H1 (cell line): ENCODE measurements around the gene TIAM2. TPM values are rescaled to one million over a fixed set of nuclear protein-coding genes. Genes with fewer than 3 reads are reported as not detected.

Experiments
- CTCF ChIA-PET: fragments of 300-600 bp; sonication (Branson Sonifier 250); formaldehyde crosslinking; loops from one replicate; lab custom pipeline; 2021; ENCODE audit not compliant: partially characterized antibody; lab: Charles Lee
- POLR2A ChIA-PET: fragments of 300-600 bp; sonication (Branson Sonifier 250); formaldehyde crosslinking; loops from one replicate; lab custom pipeline; 2021; ENCODE audit warnings: inconsistent platforms; ENCODE audit not compliant: partially characterized antibody; lab: Charles Lee
- DNase-seq, 2 experiments: peaks; one replicate each; pipeline versions ENCODE4 v3.0.0 to v3.0.0-alpha.2; 2010 to 2022; ENCODE audit warnings: low spot score in 2 of 2, low read depth in 1 of 2, mixed read lengths in 1 of 2
- FAIRE-seq: peaks from 2 replicates; lab custom pipeline; 2011; peaks lifted over from hg19 to GRCh38; lab: Jason Lieb, UNC
- H2AFZ ChIP-seq: 2 replicates; pipeline ENCODE4 v1.8.1; 2012; ENCODE audit warnings: low read length, inconsistent platforms
- H2AK5ac ChIP-seq: 2 replicates; pipeline ENCODE4 v1.6.1; 2013; ENCODE audit warnings: low read depth, low read length
- H2BK120ac ChIP-seq: replicated peaks from 2 replicates; pipeline ENCODE3; 2013; ENCODE audit warnings: low read depth, low read length, inconsistent platforms
- H2BK12ac ChIP-seq: 2 replicates; pipeline ENCODE4 v1.6.1; 2013; ENCODE audit warnings: low read depth, low read length
- H2BK15ac ChIP-seq: 2 replicates; pipeline ENCODE4 v1.6.1; 2013; ENCODE audit warnings: low read length
- H2BK20ac ChIP-seq: 2 replicates; pipeline ENCODE4 v1.6.1; 2013; ENCODE audit warnings: low read length
- H2BK5ac ChIP-seq: 2 replicates; pipeline ENCODE4 v1.6.1; 2013; ENCODE audit warnings: low read depth, low read length
- H3K14ac ChIP-seq: 2 replicates; pipeline ENCODE4 v1.6.1; 2013; ENCODE audit warnings: inconsistent platforms; ENCODE audit not compliant: insufficient read length
- H3K18ac ChIP-seq: 2 replicates; pipeline ENCODE4 v1.6.1; 2013; ENCODE audit warnings: low read length; ENCODE audit errors: extremely low read depth
- H3K23ac ChIP-seq: 2 replicates; pipeline ENCODE4 v1.6.1; 2013; ENCODE audit warnings: inconsistent platforms; ENCODE audit not compliant: insufficient read length
- H3K23me2 ChIP-seq: 2 replicates; pipeline ENCODE4 v1.6.1; 2013; ENCODE audit warnings: low read depth, low read length
- H3K27ac ChIP-seq: 2 replicates; pipeline ENCODE4 v1.6.1; 2011; ENCODE audit warnings: low read depth, low read length, inconsistent platforms
- H3K27me3 ChIP-seq, 4 experiments: replicated peaks in 1 of 4; 1 replicate in 1 of 4; 2 replicates in 3 of 4; pipeline versions ENCODE4 v1.6.1 to v1.8.1; 2011 to 2013; ENCODE audit warnings: low read length in 3 of 4, mild to moderate bottlenecking in 3 of 4, inconsistent platforms in 2 of 4, mixed read lengths in 2 of 4, moderate library complexity in 1 of 4; ENCODE audit not compliant: control insufficient read depth in 3 of 4, insufficient read depth in 3 of 4; ENCODE audit errors: extremely low read depth in 1 of 4
- H3K36me3 ChIP-seq, 4 experiments: 2 replicates each; pipeline versions ENCODE4 v1.6.1 to v1.8.1; 2011 to 2013; ENCODE audit warnings: mild to moderate bottlenecking in 4 of 4, low read length in 3 of 4, moderate library complexity in 2 of 4, control low read depth in 1 of 4, inconsistent platforms in 1 of 4; ENCODE audit not compliant: insufficient read depth in 4 of 4, control insufficient read depth in 2 of 4
- H3K4ac ChIP-seq: replicated peaks from 2 replicates; pipeline ENCODE3; 2013; ENCODE audit warnings: low read length, low read depth, mixed read lengths, inconsistent platforms; ENCODE audit not compliant: insufficient read length
- H3K4me1 ChIP-seq, 4 experiments: replicated peaks in 1 of 4; 1 replicate in 1 of 4; 2 replicates in 3 of 4; pipeline versions ENCODE4 v1.6.1 to v1.8.1; 2011 to 2013; ENCODE audit warnings: low read length in 3 of 4, inconsistent platforms in 2 of 4, mixed read lengths in 1 of 4; ENCODE audit not compliant: insufficient read depth in 4 of 4, control insufficient read depth in 3 of 4
- H3K4me2 ChIP-seq, 2 experiments: 2 replicates each; pipeline versions ENCODE4 v1.6.1 to v1.8.1; 2011 to 2013; ENCODE audit warnings: low read depth in 2 of 2, low read length in 2 of 2, control low read depth in 1 of 2, inconsistent platforms in 1 of 2, mild to moderate bottlenecking in 1 of 2; ENCODE audit not compliant: insufficient read depth in 1 of 2
- H3K4me3 ChIP-seq, 4 experiments: fragments of 200-600, 300-600 bp in 1 of 4; sonication (generic), shearing (Covaris generic), sonication (Bioruptor Twin) in 1 of 4; 2 replicates each; pipeline versions ENCODE4 v1.5.1 to v1.8.1; 2011 to 2016; ENCODE audit warnings: low read length in 4 of 4, low read depth in 3 of 4, control low read depth in 2 of 4, inconsistent platforms in 2 of 4, mild to moderate bottlenecking in 2 of 4, mixed read lengths in 1 of 4, moderate library complexity in 1 of 4; ENCODE audit not compliant: insufficient read depth in 2 of 4; ENCODE audit errors: extremely low read depth in 1 of 4
- H3K56ac ChIP-seq: replicated peaks from 2 replicates; pipeline ENCODE3; 2013; ENCODE audit warnings: low read depth, mild to moderate bottlenecking, mixed read lengths, low read length, inconsistent platforms; ENCODE audit not compliant: insufficient read length
- H3K79me1 ChIP-seq: 2 replicates; pipeline ENCODE4 v1.6.1; 2013; ENCODE audit warnings: low read depth, low read length, control low read depth
- H3K79me2 ChIP-seq, 2 experiments: 2 replicates each; pipeline versions ENCODE4 v1.6.1 to v1.8.1; 2012 to 2013; ENCODE audit warnings: low read length in 2 of 2, mild to moderate bottlenecking in 2 of 2, inconsistent platforms in 1 of 2; ENCODE audit not compliant: insufficient read depth in 2 of 2, control insufficient read depth in 1 of 2
- H3K9ac ChIP-seq, 4 experiments: replicated peaks in 1 of 4; 1 replicate in 1 of 4; 2 replicates in 3 of 4; pipeline versions ENCODE4 v1.6.1 to v1.8.1; 2011 to 2013; ENCODE audit warnings: low read depth in 3 of 4, low read length in 3 of 4, control low read depth in 2 of 4, mild to moderate bottlenecking in 2 of 4, moderate library complexity in 2 of 4, inconsistent platforms in 1 of 4; ENCODE audit errors: extremely low read depth in 1 of 4
- H3K9me3 ChIP-seq, 2 experiments: 2 replicates each; pipeline versions ENCODE4 v1.6.1 to v1.8.1; 2012 to 2013; ENCODE audit warnings: mild to moderate bottlenecking in 2 of 2, moderate library complexity in 2 of 2, control low read depth in 1 of 2, inconsistent platforms in 1 of 2, low read depth in 1 of 2, low read length in 1 of 2, mixed read lengths in 1 of 2; ENCODE audit not compliant: insufficient read depth in 2 of 2
- H4K20me1 ChIP-seq, 2 experiments: replicated peaks in 1 of 2; 2 replicates each; pipeline versions ENCODE3 to v1.8.1; 2011 to 2013; ENCODE audit warnings: inconsistent platforms in 2 of 2, low read length in 2 of 2, mild to moderate bottlenecking in 1 of 2; ENCODE audit not compliant: insufficient read depth in 2 of 2, control insufficient read depth in 1 of 2
- H4K5ac ChIP-seq: 2 replicates; pipeline ENCODE4 v1.6.1; 2013; ENCODE audit warnings: low read length, low read depth, mixed read lengths, inconsistent platforms; ENCODE audit not compliant: insufficient read length
- H4K8ac ChIP-seq: 2 replicates; pipeline ENCODE4 v1.8.0; 2013; ENCODE audit warnings: mild to moderate bottlenecking, moderate library complexity, low read length, inconsistent platforms; ENCODE audit not compliant: insufficient read depth; ENCODE audit errors: extremely low read depth
- H4K91ac ChIP-seq: replicated peaks from 2 replicates; pipeline ENCODE3; 2013; ENCODE audit warnings: low read length, mixed read lengths, inconsistent platforms; ENCODE audit not compliant: insufficient read length
- JUND ChIP-seq: IDR thresholded peaks from 2 replicates; pipeline ENCODE4 v1.6.1; 2011; ENCODE audit warnings: mild to moderate bottlenecking, improper control_type of control experiment, low read length
- RAD21 ChIP-seq, 2 experiments: IDR thresholded peaks in 1 of 2; conservative IDR thresholded peaks in 1 of 2; 2 replicates each; pipeline ENCODE4 v1.6.1; 2011; ENCODE audit warnings: low read depth in 2 of 2, low read length in 2 of 2, improper control_type of control experiment in 1 of 2, inconsistent platforms in 1 of 2, mild to moderate bottlenecking in 1 of 2, moderate library complexity in 1 of 2
- SAP30 ChIP-seq: fragments of 300-600 bp; sonication (generic); IDR thresholded peaks from 2 replicates; pipeline ENCODE4 v1.7.1; 2012; ENCODE audit warnings: low read length, moderate library complexity, mild to moderate bottlenecking, inconsistent platforms; ENCODE audit not compliant: insufficient read depth, insufficient replicate concordance
- WGBS, 2 experiments: shearing (Covaris generic) in 1 of 2; methylation state at CpG; one replicate each; pipeline versions ENCODE4 v1.1.6 to v1.1.7; 2013 to 2015; ENCODE audit warnings: low lambda C conversion rate in 2 of 2, mixed read lengths in 2 of 2, inconsistent platforms in 1 of 2, low coverage in 1 of 2, missing lambda C conversion rate in 1 of 2; ENCODE audit not compliant: insufficient replicate concordance in 2 of 2, insufficient coverage in 1 of 2, insufficient read length in 1 of 2; ENCODE audit errors: extremely low coverage in 1 of 2, missing lambda C conversion rate in 1 of 2; 5-methylcytosine and 5-hydroxymethylcytosine counted together
- polyA plus RNA-seq, 7 experiments: library from polyadenylated mRNA; depleted of rRNA in 3 of 7; stranded (reverse) in 5 of 7; unstranded in 2 of 7; fragments of >200 nt in 5 of 7; fragments of 200-250 nt in 2 of 7; gene quantifications; 1 replicate in 5 of 7; 2 replicates in 1 of 7; 4 replicates in 1 of 7; pipeline versions ENCODE4 v1.2.1 to v1.2.3, GENCODE V29; 2011 to 2013; ENCODE audit warnings: missing spikeins in 2 of 7, mixed read lengths in 2 of 7
- total RNA-seq: library from RNA; stranded (reverse); fragmentation: NEBNext Ultra II Directional; extraction: Animal tissue kit (Norgen Biotek cat#: 25700); gene quantifications from 2 replicates; pipeline ENCODE4 v1.2.1, GENCODE V29; 2021

The TIAM2 gene
- total and polyA plus RNA-seq, 2 of the 8 experiments (the other 6 are each of a cell fraction or from before 2014, with no cell fraction given), result 7.4 to 23.9 TPM

GRCh38 chr6:154996016-154996590 is 988 bp downstream of the TIAM2 start:
- peaks cover 8% of the 10 kb centered on the region; the same call in 1 of the 2 replicates for H3K23me2 ChIP-seq
- no peak overlapping the region for H3K4ac ChIP-seq
- H3K27ac ChIP-seq, result no peak overlapping the region
- H3K9ac ChIP-seq, result peak overlapping the region in 3 of 4 experiments; percentile 69 to 71 (median 70); a peak in 6 of 7 replicates
- POLR2A ChIA-PET, result interaction anchor here (1.2 kb wide), 1 partner anchor 68 kb away, joined by 3 read pairs; no protein-coding TSS in a partner anchor
- FAIRE-seq (no peak), DNase-seq (no peak)
- no peak overlapping the region for H2AK5ac ChIP-seq
- peak overlapping the region; percentile 73; the same call in 1 of the 2 replicates for H4K8ac ChIP-seq
- H2BK12ac ChIP-seq, result no peak overlapping the region
- peak overlapping the region; percentile 60 to 90 (median 80) for H3K4me3 ChIP-seq
- no peak overlapping the region for H3K56ac ChIP-seq
- 9% methylated on average over 18 of the region's 18 CpGs; no CpG with 5 or more reads in 1 of the 2 experiments for WGBS, 2 experiments
- no peak for TF ChIP-seq JUND
- TF ChIP-seq RAD21 (IDR thresholded peaks at IDR 0.05 in 1 of 2, conservative IDR thresholded peaks at IDR 0.05 in 1 of 2; ENCODE audit: low read depth in 2 of 2, low read length in 2 of 2), result peak in 1 of 2 experiments; percentile 24; a peak in 1 of 4 replicates
- peak; percentile 44 for TF ChIP-seq SAP30
- peaks cover 0 to 3% (median 0%) of the 10 kb centered on the region in 4 experiments for H3K4me1 ChIP-seq
- H3K36me3 ChIP-seq, result no peaks in the 10 kb centered on the region
- H2BK120ac ChIP-seq, result no peak overlapping the region
- H3K23ac ChIP-seq, result no peak overlapping the region
- H3K27me3 ChIP-seq, result peaks cover 0 to 2% (median under 1%) of the 10 kb centered on the region in 4 experiments; a peak in 2 of 7 replicates
- H2BK15ac ChIP-seq, result no peak overlapping the region
- H3K4me2 ChIP-seq, result peak overlapping the region; percentile 56 to 83
- H4K91ac ChIP-seq, result peak overlapping the region; percentile 80
- H4K5ac ChIP-seq, result no peak overlapping the region
- H3K9me3 ChIP-seq, result no peaks in the 10 kb centered on the region
- H3K79me1 ChIP-seq, result 0 out of 2 replicates have a peak, but pooled peaks cover 3% of the 10 kb centered on the region
- H2BK20ac ChIP-seq, result no peak overlapping the region
- peaks cover 2 to 8% of the 10 kb centered on the region in 2 experiments; a peak in 1 of 4 replicates for H3K79me2 ChIP-seq
- H2AFZ ChIP-seq, result no peak overlapping the region
- H4K20me1 ChIP-seq, result peaks cover 4 to 7% of the 10 kb centered on the region in 2 experiments
- H3K14ac ChIP-seq, result no peak overlapping the region
- peak overlapping the region; percentile 71; the same call in 1 of the 2 replicates for H3K18ac ChIP-seq
- no peak overlapping the region; the same call in 1 of the 2 replicates for H2BK5ac ChIP-seq
- CTCF ChIA-PET, result no interaction called here
